ENCODE measurements around the gene CFDP1. TPM values are rescaled to one million over a fixed set of nuclear protein-coding genes. Genes with fewer than 3 reads are reported as not detected.

Gene CFDP1
- total RNA-seq, 1 experiment from 2014 or later: 77.6 TPM

DNA sequence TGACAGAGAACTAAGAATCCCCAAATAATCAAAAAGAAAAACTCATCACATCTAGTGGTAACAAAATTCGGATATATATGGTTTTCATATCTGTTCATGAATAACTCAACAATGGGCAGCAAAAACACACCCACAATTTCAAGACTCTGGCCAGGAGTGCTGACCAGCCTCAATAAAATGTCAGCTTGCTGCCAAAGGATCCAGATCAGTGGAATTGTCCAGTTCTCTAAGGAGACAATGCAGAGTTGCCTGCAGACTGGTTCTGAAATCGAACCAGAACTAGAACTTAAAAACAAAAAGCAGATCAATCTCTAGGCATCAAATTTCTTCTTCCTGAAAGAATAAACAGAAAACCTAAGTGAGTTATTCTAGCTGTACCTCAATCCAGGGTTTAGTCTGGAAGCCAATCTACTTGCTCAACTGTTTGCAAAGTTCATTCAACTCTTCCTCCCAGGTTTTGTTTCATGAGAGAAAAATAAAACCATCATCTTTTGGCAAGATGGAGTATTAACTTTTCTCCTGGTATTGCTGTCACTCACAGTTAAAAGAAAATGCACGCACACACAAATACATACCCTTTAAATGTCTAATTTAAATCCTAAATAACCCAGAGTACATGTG is 61.0 kb downstream of the CFDP1 start:
- TF ChIP-seq, protein P1, sequence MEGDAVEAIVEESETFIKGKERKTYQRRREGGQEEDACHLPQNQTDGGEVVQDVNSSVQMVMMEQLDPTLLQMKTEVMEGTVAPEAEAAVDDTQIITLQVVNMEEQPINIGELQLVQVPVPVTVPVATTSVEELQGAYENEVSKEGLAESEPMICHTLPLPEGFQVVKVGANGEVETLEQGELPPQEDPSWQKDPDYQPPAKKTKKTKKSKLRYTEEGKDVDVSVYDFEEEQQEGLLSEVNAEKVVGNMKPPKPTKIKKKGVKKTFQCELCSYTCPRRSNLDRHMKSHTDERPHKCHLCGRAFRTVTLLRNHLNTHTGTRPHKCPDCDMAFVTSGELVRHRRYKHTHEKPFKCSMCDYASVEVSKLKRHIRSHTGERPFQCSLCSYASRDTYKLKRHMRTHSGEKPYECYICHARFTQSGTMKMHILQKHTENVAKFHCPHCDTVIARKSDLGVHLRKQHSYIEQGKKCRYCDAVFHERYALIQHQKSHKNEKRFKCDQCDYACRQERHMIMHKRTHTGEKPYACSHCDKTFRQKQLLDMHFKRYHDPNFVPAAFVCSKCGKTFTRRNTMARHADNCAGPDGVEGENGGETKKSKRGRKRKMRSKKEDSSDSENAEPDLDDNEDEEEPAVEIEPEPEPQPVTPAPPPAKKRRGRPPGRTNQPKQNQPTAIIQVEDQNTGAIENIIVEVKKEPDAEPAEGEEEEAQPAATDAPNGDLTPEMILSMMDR (IDR thresholded peaks at IDR 0.05; ENCODE audit: insufficient read depth in 1 of 2, low read depth in 1 of 2, low read length in 1 of 2, severe bottlenecking in 1 of 2, unreplicated experiment in 1 of 2): no peak
- no TSS peak for BruUV-seq (replicated peaks)
- Histone ChIP-seq H3K4me3 (ENCODE audit: low read depth, low read length) (no peak overlapping the region), H3K9me3 (no peaks in the 10 kb centered on the region), H3K4me1 (peaks cover 17% of the 10 kb centered on the region), H3K36me3 (ENCODE audit: control insufficient read depth, insufficient read depth, low read length) (no peaks in the 10 kb centered on the region), H3K27me3 (replicated peaks; ENCODE audit: control insufficient read depth, insufficient read depth, low read length) (no peaks in the 10 kb centered on the region)
- CTCF ChIA-PET: interaction anchor here (1.6 kb wide), 1 partner anchor 174 kb away, joined by 3 read pairs; no protein-coding TSS in a partner anchor
- peaks cover 25% of the 10 kb centered on the region for H3K36me3 Mint-ChIP-seq (ENCODE audit: insufficient read depth, unreplicated experiment)
- POLR2A ChIA-PET: no interaction called here
- H3K27me3 Mint-ChIP-seq (ENCODE audit: insufficient read depth, unreplicated experiment): no peaks in the 10 kb centered on the region
- no peak overlapping the region for H3K4me3 Mint-ChIP-seq (ENCODE audit: unreplicated experiment)
- intact Hi-C loops (cut with micrococcal nuclease; ENCODE audit: unreplicated experiment): no loop called here
- no peak overlapping the region for H3K27ac Mint-ChIP-seq (ENCODE audit: unreplicated experiment)
- peaks cover 22% of the 10 kb centered on the region for H3K4me1 Mint-ChIP-seq (ENCODE audit: low read depth, unreplicated experiment)
- no peaks in the 10 kb centered on the region for H3K9me3 Mint-ChIP-seq (ENCODE audit: unreplicated experiment)
- no peak for DNase-seq

DNA sequence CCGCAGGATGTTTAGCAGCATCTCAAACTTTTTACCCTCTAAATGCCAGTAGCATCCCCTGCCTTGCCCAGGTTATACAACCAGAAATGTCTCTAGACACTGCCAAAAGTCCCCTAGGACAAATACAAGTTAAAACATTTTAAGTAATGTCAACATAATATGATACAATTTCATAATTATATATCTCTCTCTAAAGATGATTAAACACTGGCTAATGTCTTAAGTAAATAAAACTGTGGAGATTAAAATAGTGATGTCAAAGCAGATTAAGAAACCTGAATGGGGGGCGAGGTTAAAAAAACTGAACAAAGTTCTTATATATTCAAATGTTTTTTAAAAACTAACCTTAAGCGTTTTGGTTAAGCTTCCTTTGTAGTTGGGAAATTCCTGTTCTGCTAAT is 62.1 kb downstream of the CFDP1 start:
- intact Hi-C loops (cut with micrococcal nuclease; ENCODE audit: unreplicated experiment): no loop called here
- peaks cover 30% of the 10 kb centered on the region for H3K36me3 Mint-ChIP-seq (ENCODE audit: insufficient read depth, unreplicated experiment)
- CTCF ChIA-PET: interaction anchor here (1.6 kb wide), 1 partner anchor 172 kb away, joined by 3 read pairs; no protein-coding TSS in a partner anchor
- BruUV-seq (replicated peaks): no TSS peak
- no peaks in the 10 kb centered on the region for H3K9me3 Mint-ChIP-seq (ENCODE audit: unreplicated experiment)
- peaks cover 10% of the 10 kb centered on the region for H3K4me1 Mint-ChIP-seq (ENCODE audit: low read depth, unreplicated experiment)
- H3K27me3 Mint-ChIP-seq (ENCODE audit: insufficient read depth, unreplicated experiment): no peaks in the 10 kb centered on the region
- TF ChIP-seq, protein P1 (IDR thresholded peaks at IDR 0.05; ENCODE audit: insufficient read depth in 1 of 2, low read depth in 1 of 2, low read length in 1 of 2, severe bottlenecking in 1 of 2, unreplicated experiment in 1 of 2): no peak
- POLR2A ChIA-PET: no interaction called here
- no peaks in the 10 kb centered on the region for H3K36me3 ChIP-seq (ENCODE audit: control insufficient read depth, insufficient read depth, low read length)
- no peak overlapping the region for H3K27ac Mint-ChIP-seq (ENCODE audit: unreplicated experiment)
- DNase-seq: no peak
- H3K4me3 Mint-ChIP-seq (ENCODE audit: unreplicated experiment): no peak overlapping the region
- H3K9me3 ChIP-seq: no peaks in the 10 kb centered on the region
- H3K4me3 ChIP-seq (ENCODE audit: low read depth, low read length): no peak overlapping the region
- H3K4me1 ChIP-seq: peaks cover 5% of the 10 kb centered on the region
- H3K27me3 ChIP-seq (replicated peaks; ENCODE audit: control insufficient read depth, insufficient read depth, low read length): no peaks in the 10 kb centered on the region

DNA sequence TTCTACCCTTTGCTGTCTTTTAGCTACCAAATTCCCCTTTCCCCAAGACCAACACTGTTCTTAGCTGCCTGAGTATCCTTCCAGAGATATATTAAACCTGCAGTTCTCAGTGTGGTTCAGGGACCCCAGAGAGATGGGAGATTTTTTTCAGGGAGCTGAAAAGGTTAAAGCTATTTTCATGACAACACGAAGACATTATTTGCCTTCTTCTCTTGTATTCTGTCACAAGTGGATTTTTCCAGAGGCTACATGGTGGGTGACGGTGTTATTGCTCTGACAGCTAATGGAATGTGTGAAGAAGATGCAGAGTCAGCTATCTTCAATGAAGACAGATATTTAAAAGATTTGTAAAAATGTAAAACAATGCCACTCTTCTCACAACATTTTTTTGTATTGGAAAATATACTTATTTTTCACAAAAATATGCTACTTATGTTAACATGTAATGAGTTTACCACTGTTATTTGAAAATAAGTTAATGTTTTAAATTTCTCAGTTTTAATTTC is 69.0 kb downstream of the CFDP1 start:
- H3K36me3 ChIP-seq (ENCODE audit: control insufficient read depth, insufficient read depth, low read length): no peaks in the 10 kb centered on the region
- Mint-ChIP-seq H3K27me3 (ENCODE audit: insufficient read depth, unreplicated experiment) (no peaks in the 10 kb centered on the region), H3K36me3 (ENCODE audit: insufficient read depth, unreplicated experiment) (peaks cover 21% of the 10 kb centered on the region), H3K4me1 (ENCODE audit: low read depth, unreplicated experiment) (no peaks in the 10 kb centered on the region), H3K4me3 (ENCODE audit: unreplicated experiment) (no peak overlapping the region), H3K9me3 (ENCODE audit: unreplicated experiment) (no peaks in the 10 kb centered on the region), H3K27ac (ENCODE audit: unreplicated experiment) (no peak overlapping the region)
- no peaks in the 10 kb centered on the region for H3K27me3 ChIP-seq (replicated peaks; ENCODE audit: control insufficient read depth, insufficient read depth, low read length)
- no TSS peak for BruUV-seq (replicated peaks)
- ChIA-PET POLR2A (no interaction called here), CTCF (no interaction called here)
- DNase-seq: no peak
- H3K4me1 ChIP-seq: no peaks in the 10 kb centered on the region
- TF ChIP-seq, protein P1 (IDR thresholded peaks at IDR 0.05; ENCODE audit: insufficient read depth in 1 of 2, low read depth in 1 of 2, low read length in 1 of 2, severe bottlenecking in 1 of 2, unreplicated experiment in 1 of 2): no peak
- H3K9me3 ChIP-seq: no peaks in the 10 kb centered on the region
- H3K4me3 ChIP-seq (ENCODE audit: low read depth, low read length): no peak overlapping the region
- intact Hi-C loops (cut with micrococcal nuclease; ENCODE audit: unreplicated experiment): no loop called here

Measured in Caco-2 (cell line).